GM12878 (cell line): ENCODE data around the gene DENND10. TPM values are rescaled to one million over a fixed set of nuclear protein-coding genes. Genes with fewer than 3 reads are reported as not detected.

ENCODE experiments used
- ATAC-seq: fragments of 200-7000 bp; cut with Tn5 transposase; 3 replicates; pipeline ENCODE4 v1.9.1; 2020; ENCODE audit warnings: mild to moderate bottlenecking, moderate library complexity
- BruUV-seq: library from RNA; stranded (reverse); fragments of 400-500 nt; replicated peaks from 2 replicates; lab custom pipeline; 2021; lab: Mats Ljungman, UMichigan
- CTCF ChIA-PET: fragments of 300-600 bp; sonication (Branson Sonifier 250); formaldehyde crosslinking; extraction: SDS; loops from one replicate; lab custom pipeline; 2021; ENCODE audit warnings: inconsistent platforms; lab: Yijun Ruan, JAX
- POLR2A ChIA-PET: fragments of 350-600 bp; formaldehyde crosslinking; extraction: SDS; loops from one replicate; lab custom pipeline; 2021; ENCODE audit warnings: inconsistent platforms; lab: Charles Lee
- RAD21 ChIA-PET: fragments of 300-600 bp; sonication (Branson Sonifier 250); formaldehyde crosslinking; loops from one replicate; lab custom pipeline; 2023; ENCODE audit warnings: antibody characterized with exemption; ENCODE audit not compliant: unreplicated experiment; lab: Charles Lee
- SMC1A ChIA-PET: fragments of 300-600 bp; sonication (Branson Sonifier 250); formaldehyde crosslinking; loops from one replicate; lab custom pipeline; 2023; ENCODE audit not compliant: unreplicated experiment, uncharacterized antibody; lab: Charles Lee
- DNase-seq: peaks from one replicate; pipeline ENCODE4 v3.0.0-alpha.2; 2011; ENCODE audit warnings: low read depth, low spot score
- FAIRE-seq: peaks from 3 replicates; lab custom pipeline; 2011; peaks lifted over from hg19 to GRCh38; lab: Jason Lieb, UNC
- H2AFZ ChIP-seq: 2 replicates; pipeline ENCODE4 v1.6.0; 2011; ENCODE audit warnings: low read depth, low read length, control low read depth; ENCODE audit not compliant: control insufficient read depth
- H3K27ac ChIP-seq: 2 replicates; pipeline ENCODE4 v1.5.1; 2011; ENCODE audit warnings: control low read depth; ENCODE audit not compliant: control insufficient read depth, insufficient read depth
- H3K27me3 ChIP-seq, 2 experiments: replicated peaks in 1 of 2; 2 replicates each; pipeline versions ENCODE4 v1.6.0 to v1.6.1; 2011; ENCODE audit warnings: low read length in 1 of 2; ENCODE audit not compliant: control insufficient read depth in 2 of 2, insufficient read depth in 2 of 2
- H3K36me3 ChIP-seq, 2 experiments: 2 replicates each; pipeline ENCODE4 v1.5.1; 2011; ENCODE audit warnings: low read length in 1 of 2; ENCODE audit not compliant: control insufficient read depth in 2 of 2, insufficient read depth in 2 of 2
- H3K4me1 ChIP-seq: 2 replicates; pipeline ENCODE4 v1.6.1; 2011; ENCODE audit warnings: mild to moderate bottlenecking, low read length, moderate library complexity, mixed read lengths; ENCODE audit not compliant: control insufficient read depth, insufficient read depth
- H3K4me2 ChIP-seq: 2 replicates; pipeline ENCODE4 v1.6.0; 2011; ENCODE audit warnings: control low read depth; ENCODE audit not compliant: control insufficient read depth, insufficient read depth
- H3K4me3 ChIP-seq: fragments of 200-600 bp; sonication (generic); 2 replicates; pipeline ENCODE4 v1.5.1; 2016
- H3K79me2 ChIP-seq: 2 replicates; pipeline ENCODE4 v1.6.0; 2011; ENCODE audit warnings: low read length; ENCODE audit not compliant: control insufficient read depth, insufficient read depth
- H3K9ac ChIP-seq: 2 replicates; pipeline ENCODE4 v1.8.0; 2011; ENCODE audit warnings: low read length, control low read depth, mixed read lengths; ENCODE audit not compliant: control insufficient read depth, insufficient read depth
- H3K9me3 ChIP-seq: replicated peaks from 3 replicates; pipeline ENCODE4 v1.5.1; 2011; ENCODE audit warnings: mild to moderate bottlenecking, low read length; ENCODE audit not compliant: control insufficient read depth, insufficient read depth
- H4K20me1 ChIP-seq: 2 replicates; pipeline ENCODE4 v1.6.0; 2011; ENCODE audit not compliant: control insufficient read depth, insufficient read depth
- CBX5 ChIP-seq: sonication (generic); IDR thresholded peaks from 2 replicates; pipeline ENCODE4 v1.6.1; 2016; ENCODE audit warnings: low read depth, moderate library complexity, mild to moderate bottlenecking, inconsistent platforms
- EP300 ChIP-seq, 2 experiments: fragments of 150-350 bp in 1 of 2; IDR thresholded peaks; 2 replicates each; pipeline ENCODE4 v1.6.1; 2011 to 2012; ENCODE audit warnings: low read depth in 2 of 2, low read length in 2 of 2, borderline replicate concordance in 1 of 2, improper control_type of control experiment in 1 of 2, inconsistent platforms in 1 of 2; ENCODE audit not compliant: control insufficient read depth in 1 of 2
- EZH2 ChIP-seq: IDR thresholded peaks from 2 replicates; pipeline ENCODE4 v1.6.1; 2012; ENCODE audit warnings: low read depth, mild to moderate bottlenecking, control low read depth, inconsistent platforms, low read length, borderline replicate concordance; ENCODE audit not compliant: control insufficient read depth
- MTA2 ChIP-seq: fragments of 450-650 bp; IDR thresholded peaks from 2 replicates; pipeline ENCODE4 v1.6.1; 2016; ENCODE audit warnings: low read depth, mild to moderate bottlenecking, moderate library complexity
- PAX8 ChIP-seq: fragments of 450-650 bp; IDR thresholded peaks from 2 replicates; pipeline ENCODE4 v1.6.1; 2017; ENCODE audit warnings: mild to moderate bottlenecking, moderate library complexity
- SMAD5 ChIP-seq: IDR thresholded peaks from 2 replicates; pipeline ENCODE4 v1.6.1; 2016; ENCODE audit warnings: antibody characterized with exemption, low read depth
- SREBF1 ChIP-seq: IDR thresholded peaks from 2 replicates; pipeline ENCODE4 v1.6.1; 2012; ENCODE audit warnings: mild to moderate bottlenecking, low read length
- ZBED1 ChIP-seq: IDR thresholded peaks from 2 replicates; pipeline ENCODE4 v1.6.1; 2016; ENCODE audit warnings: borderline replicate concordance
- ZNF384 ChIP-seq: IDR thresholded peaks from 2 replicates; pipeline ENCODE4 v1.6.1; 2012; ENCODE audit warnings: low read depth, mild to moderate bottlenecking, low read length, improper control_type of control experiment, borderline replicate concordance
- WGBS: methylation state at CpG from one replicate; pipeline ENCODE4 v1.1.6; 2016; ENCODE audit warnings: low lambda C conversion rate; ENCODE audit not compliant: insufficient replicate concordance, insufficient coverage; ENCODE audit errors: missing lambda C conversion rate; 5-methylcytosine and 5-hydroxymethylcytosine counted together
- in situ Hi-C: fragments of 300-500 bp; cut with MboI; formaldehyde crosslinking; loops from 9 replicates; pipeline ENCODE4 v1.14.3; 2018; ENCODE audit warnings: mixed read lengths
- intact Hi-C: fragments of 100-400 bp; cut with micrococcal nuclease; formaldehyde crosslinking; loops from one replicate; pipeline ENCODE4 v1.14.2; 2022; ENCODE audit not compliant: unreplicated experiment
- polyA plus RNA-seq, 11 experiments: library from polyadenylated mRNA; depleted of rRNA in 4 of 11; unstranded in 6 of 11; stranded (reverse) in 5 of 11; fragments of >200 nt; fragmentation: Nextera tagmentation in 4 of 11; fragmentation: Illumina TruSeq in 1 of 11; extraction: Ambion mirVana in 4 of 11; extraction: Trizol in 1 of 11; gene quantifications; 1 replicate in 1 of 11; 2 replicates in 10 of 11; pipeline versions ENCODE4 v1.2.1 to v1.2.3, GENCODE V29; 2011 to 2016; ENCODE audit warnings: inconsistent platforms in 2 of 11, missing spikeins in 2 of 11, low read depth in 1 of 11
- total RNA-seq, 4 experiments: library from RNA; depleted of rRNA in 3 of 4; stranded (reverse); fragments of >200 nt in 3 of 4; fragmentation: Illumina TruSeq in 1 of 4; extraction: Trizol in 1 of 4; gene quantifications; 2 replicates each; pipeline versions ENCODE4 v1.2.1 to v1.2.3, GENCODE V29; 2013 to 2021
- TF ChIP-seq, protein P1 (sequence below): fragments of 450-650 bp; IDR thresholded peaks from 2 replicates; pipeline ENCODE4 v1.6.1; 2016; ENCODE audit warnings: mild to moderate bottlenecking
- TF ChIP-seq, protein P2 (sequence below): IDR thresholded peaks from 2 replicates; pipeline ENCODE4 v1.6.1; 2011; ENCODE audit warnings: borderline replicate concordance, low read depth, mild to moderate bottlenecking, moderate library complexity, mixed read lengths, low read length; ENCODE audit not compliant: insufficient read depth; ENCODE audit errors: extremely low read length
- TF ChIP-seq, protein P3 (sequence below): fragments of 450-650 bp; IDR thresholded peaks from 2 replicates; pipeline ENCODE4 v1.6.1; 2017; ENCODE audit warnings: antibody characterized with exemption, mild to moderate bottlenecking, moderate library complexity
- TF ChIP-seq, protein P4 (sequence below): fragments of 450-650 bp; conservative IDR thresholded peaks from 2 replicates; pipeline ENCODE4 v1.6.1; 2017; ENCODE audit warnings: mild to moderate bottlenecking, moderate library complexity

Gene DENND10
- total and polyA plus RNA-seq, 10 of the 15 experiments (the other 5 are each of a cell fraction or from before 2014, with no cell fraction given) = 21.5 to 39.8 (median 26.2) TPM

DNA sequence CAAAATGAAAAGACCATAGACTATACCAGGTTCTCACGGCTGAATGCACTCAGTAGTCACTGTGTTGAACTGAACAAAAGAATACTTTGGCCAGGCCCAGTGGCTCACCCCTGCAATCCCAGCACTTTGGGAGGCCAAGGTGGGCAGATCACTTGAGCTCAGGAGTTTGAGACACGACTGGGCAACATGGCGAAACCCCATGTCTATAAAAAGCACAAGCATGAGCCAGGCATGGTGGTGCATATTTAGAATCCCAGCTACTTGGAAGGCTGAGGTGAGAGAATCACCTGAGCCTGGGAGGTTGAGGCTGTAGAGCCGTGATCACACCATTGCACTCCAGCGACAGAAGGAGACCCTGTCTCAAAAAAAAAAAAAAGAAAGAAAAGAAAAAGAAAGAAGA, 49.1 kb downstream of the DENND10 start:
- intact Hi-C loops (no loop called here), in situ Hi-C loops (no loop called here)
- DNase-seq = no peak
- Histone ChIP-seq H3K27me3 (no peaks in the 10 kb centered on the region), H4K20me1 (no peaks in the 10 kb centered on the region), H3K4me1 (no peaks in the 10 kb centered on the region), H3K36me3 (peaks cover 3 to 25% of the 10 kb centered on the region in 2 experiments), H3K27ac (no peak overlapping the region), H2AFZ (no peak overlapping the region), H3K79me2 (no peaks in the 10 kb centered on the region), H3K4me3 (no peak overlapping the region), H3K4me2 (no peak overlapping the region)
- CTCF ChIA-PET = interaction anchor here (0.8 to 2.5 kb wide), 5 partner anchors 9 to 292 kb away, joined by 3 to 9 read pairs (median 4); no protein-coding TSS in a partner anchor
- 59% methylated on average over 5 of the region's 5 CpGs for WGBS
- ATAC-seq = no peak
- BruUV-seq = no TSS peak
- SMC1A ChIA-PET = interaction anchor here (1.2 kb wide), 1 partner anchor 12 kb away, joined by 4 read pairs; no protein-coding TSS in a partner anchor
- RAD21 ChIA-PET = interaction anchor here (1.2 to 1.5 kb wide), 2 partner anchors 11 to 47 kb away, joined by 3 to 5 read pairs; no protein-coding TSS in a partner anchor
- POLR2A ChIA-PET = interaction anchor here (1.0 kb wide), 1 partner anchor 11 kb away, joined by 4 read pairs; no protein-coding TSS in a partner anchor
- TF ChIP-seq EZH2 (no peak), ZBED1 (no peak), ZNF384 (no peak), CBX5 (no peak), SMAD5 (no peak), SREBF1 (no peak), EP300 (IDR thresholded peaks at IDR 0.05; ENCODE audit: borderline replicate concordance in 1 of 2, control insufficient read depth in 1 of 2, low read depth in 2 of 2, low read length in 2 of 2) (no peak), PAX8 (no peak), MTA2 (no peak)
- TF ChIP-seq, protein P1, sequence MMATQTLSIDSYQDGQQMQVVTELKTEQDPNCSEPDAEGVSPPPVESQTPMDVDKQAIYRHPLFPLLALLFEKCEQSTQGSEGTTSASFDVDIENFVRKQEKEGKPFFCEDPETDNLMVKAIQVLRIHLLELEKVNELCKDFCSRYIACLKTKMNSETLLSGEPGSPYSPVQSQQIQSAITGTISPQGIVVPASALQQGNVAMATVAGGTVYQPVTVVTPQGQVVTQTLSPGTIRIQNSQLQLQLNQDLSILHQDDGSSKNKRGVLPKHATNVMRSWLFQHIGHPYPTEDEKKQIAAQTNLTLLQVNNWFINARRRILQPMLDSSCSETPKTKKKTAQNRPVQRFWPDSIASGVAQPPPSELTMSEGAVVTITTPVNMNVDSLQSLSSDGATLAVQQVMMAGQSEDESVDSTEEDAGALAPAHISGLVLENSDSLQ = no peak
- TF ChIP-seq, protein P2, sequence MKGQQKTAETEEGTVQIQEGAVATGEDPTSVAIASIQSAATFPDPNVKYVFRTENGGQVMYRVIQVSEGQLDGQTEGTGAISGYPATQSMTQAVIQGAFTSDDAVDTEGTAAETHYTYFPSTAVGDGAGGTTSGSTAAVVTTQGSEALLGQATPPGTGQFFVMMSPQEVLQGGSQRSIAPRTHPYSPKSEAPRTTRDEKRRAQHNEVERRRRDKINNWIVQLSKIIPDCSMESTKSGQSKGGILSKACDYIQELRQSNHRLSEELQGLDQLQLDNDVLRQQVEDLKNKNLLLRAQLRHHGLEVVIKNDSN = no peak
- TF ChIP-seq, protein P3, sequence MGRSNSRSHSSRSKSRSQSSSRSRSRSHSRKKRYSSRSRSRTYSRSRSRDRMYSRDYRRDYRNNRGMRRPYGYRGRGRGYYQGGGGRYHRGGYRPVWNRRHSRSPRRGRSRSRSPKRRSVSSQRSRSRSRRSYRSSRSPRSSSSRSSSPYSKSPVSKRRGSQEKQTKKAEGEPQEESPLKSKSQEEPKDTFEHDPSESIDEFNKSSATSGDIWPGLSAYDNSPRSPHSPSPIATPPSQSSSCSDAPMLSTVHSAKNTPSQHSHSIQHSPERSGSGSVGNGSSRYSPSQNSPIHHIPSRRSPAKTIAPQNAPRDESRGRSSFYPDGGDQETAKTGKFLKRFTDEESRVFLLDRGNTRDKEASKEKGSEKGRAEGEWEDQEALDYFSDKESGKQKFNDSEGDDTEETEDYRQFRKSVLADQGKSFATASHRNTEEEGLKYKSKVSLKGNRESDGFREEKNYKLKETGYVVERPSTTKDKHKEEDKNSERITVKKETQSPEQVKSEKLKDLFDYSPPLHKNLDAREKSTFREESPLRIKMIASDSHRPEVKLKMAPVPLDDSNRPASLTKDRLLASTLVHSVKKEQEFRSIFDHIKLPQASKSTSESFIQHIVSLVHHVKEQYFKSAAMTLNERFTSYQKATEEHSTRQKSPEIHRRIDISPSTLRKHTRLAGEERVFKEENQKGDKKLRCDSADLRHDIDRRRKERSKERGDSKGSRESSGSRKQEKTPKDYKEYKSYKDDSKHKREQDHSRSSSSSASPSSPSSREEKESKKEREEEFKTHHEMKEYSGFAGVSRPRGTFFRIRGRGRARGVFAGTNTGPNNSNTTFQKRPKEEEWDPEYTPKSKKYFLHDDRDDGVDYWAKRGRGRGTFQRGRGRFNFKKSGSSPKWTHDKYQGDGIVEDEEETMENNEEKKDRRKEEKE = no peak
- TF ChIP-seq, protein P4, sequence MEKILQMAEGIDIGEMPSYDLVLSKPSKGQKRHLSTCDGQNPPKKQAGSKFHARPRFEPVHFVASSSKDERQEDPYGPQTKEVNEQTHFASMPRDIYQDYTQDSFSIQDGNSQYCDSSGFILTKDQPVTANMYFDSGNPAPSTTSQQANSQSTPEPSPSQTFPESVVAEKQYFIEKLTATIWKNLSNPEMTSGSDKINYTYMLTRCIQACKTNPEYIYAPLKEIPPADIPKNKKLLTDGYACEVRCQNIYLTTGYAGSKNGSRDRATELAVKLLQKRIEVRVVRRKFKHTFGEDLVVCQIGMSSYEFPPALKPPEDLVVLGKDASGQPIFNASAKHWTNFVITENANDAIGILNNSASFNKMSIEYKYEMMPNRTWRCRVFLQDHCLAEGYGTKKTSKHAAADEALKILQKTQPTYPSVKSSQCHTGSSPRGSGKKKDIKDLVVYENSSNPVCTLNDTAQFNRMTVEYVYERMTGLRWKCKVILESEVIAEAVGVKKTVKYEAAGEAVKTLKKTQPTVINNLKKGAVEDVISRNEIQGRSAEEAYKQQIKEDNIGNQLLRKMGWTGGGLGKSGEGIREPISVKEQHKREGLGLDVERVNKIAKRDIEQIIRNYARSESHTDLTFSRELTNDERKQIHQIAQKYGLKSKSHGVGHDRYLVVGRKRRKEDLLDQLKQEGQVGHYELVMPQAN = no peak
- TF ChIP-seq, all 136 proteins: peak for 0
- Histone ChIP-seq H3K9ac (no peak overlapping the region), H3K9me3 (no peaks in the 10 kb centered on the region)
- FAIRE-seq = no peak
